HG02798 (cell line): ENCODE results near the gene MYF5.
A peak's percentile ranks its signal among the peaks of the same experiment; 100 is the strongest.

Experiments used
- ATAC-seq: cut with Tn5 transposase; IDR thresholded peaks from one replicate; pipeline ENCODE4 v1.9.1; 2021; ENCODE audit warnings: mild to moderate bottlenecking; ENCODE audit not compliant: unreplicated experiment, poor library complexity

Gene MYF5

DNA sequence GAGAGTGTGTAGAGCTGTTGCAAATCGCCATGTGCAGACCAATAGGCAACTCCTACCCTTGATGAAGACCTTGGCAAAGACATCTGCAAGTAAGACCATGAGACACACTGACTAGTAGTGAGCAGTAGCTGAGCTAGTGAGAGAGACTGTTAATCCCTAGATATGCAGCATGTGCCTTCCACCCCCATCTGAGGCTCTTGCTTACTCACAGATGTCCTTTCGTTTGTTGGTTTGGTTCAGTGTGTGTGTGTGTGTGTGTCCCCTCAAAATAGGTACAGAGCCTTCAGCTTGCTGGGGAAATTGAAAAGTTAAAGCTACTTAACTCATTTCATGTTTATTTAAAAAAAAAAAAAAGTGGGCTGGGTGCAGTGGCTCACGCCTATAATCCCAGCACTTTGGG is 37.6 kb downstream of the MYF5 start:
- ATAC-seq = no peak

DNA sequence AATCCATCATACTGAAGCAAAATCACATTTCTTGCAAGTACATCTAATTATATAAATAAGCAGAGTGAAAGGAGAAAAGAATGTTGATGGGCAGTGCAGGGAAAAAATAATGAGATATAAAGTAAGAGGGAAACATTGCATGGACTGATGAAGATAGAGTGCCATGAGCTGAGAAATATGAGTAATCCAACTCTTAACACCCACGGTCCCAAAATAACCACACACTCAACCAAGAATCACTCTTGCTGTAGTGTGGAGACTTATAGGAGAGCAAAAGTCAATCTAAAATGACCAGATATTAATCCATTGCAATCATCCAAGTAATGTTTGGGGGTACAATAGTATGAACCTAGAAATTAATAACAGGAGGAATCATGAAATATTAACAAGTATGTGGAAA is 40.2 kb downstream of the MYF5 start:
- peak; percentile 79 for ATAC-seq

DNA sequence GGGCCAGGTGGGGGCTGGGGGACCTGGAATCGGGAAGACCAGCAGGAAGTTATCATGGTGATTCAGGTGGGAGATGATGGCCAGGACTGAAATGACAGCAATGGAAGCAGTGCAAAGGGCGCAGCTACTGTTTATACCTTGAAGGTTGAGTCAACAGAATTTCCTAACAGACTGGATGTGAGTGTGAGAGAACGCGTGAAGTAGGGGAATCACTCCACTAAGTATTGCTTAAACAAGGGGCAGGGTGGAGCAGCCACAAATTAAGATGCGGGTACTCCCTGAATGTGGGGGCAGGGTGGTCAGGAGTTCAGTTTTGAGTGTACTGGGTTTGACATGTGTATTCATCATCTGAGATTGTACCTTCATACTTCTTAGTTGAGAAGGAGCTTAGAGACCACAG is 45.1 kb downstream of the MYF5 start:
- no peak for ATAC-seq

DNA sequence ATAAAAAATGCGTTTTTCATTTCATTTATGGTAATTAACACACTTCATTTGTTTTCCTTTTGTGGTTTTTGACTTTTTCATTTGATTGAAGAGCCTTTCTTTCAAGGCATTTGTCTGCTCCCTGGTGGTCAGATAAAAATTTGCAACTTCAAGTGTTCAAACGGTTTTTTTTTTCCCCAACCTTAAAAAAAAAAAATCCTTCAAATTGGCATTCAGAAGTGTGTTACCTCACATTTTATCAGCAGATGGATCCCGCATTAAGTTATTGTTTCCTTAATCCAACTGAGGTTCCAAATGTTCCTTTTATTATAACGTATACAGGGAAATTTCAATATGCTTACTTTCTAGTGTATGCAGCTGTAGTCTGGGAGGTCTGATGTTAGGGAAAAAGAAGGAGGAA is 47.2 kb downstream of the MYF5 start:
- ATAC-seq = no peak

DNA sequence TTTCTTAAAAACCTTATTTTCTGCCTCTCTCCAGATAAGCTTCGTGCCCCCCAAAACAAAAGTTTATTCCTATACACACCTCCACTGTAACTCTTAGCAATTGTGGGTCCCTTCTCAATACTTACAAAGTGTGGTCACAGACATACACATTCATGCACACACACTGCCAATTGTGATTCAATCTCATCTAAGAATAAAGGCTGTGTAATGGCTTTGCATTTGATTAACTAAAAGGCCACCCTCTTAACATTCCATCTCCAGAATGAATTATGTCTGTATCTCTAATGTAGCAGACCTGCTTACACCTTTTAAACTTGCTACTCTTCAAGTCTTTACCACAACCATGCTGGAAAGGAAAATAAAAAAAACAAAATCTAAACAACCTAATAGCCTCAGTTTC is 49.5 kb downstream of the MYF5 start:
- no peak for ATAC-seq

DNA sequence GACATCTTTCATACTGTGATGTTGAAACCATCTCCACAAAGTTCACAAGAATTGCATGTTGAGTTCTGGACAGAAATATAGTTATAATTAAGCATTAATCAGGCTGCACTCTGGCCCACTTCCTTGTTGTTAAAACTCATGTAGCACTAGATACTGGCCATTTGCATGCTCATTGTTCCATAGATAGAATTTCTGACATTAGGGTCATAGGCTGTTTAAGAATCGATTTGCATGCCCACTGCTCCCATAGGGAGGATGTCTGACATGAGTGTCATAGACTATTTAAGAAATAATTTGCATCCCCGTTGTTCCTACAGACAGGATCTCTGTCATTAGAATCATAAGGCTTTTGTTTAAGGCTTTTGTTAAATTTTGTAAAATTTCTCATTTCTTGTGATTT is 50.2 kb downstream of the MYF5 start:
- peak; percentile 93 for ATAC-seq
